NCI-H748 (cell line): Measurements from ENCODE around the gene ANP32E.

Experiments used
- DNase-seq: peaks from one replicate; lab custom pipeline; 2025; ENCODE audit not compliant: unreplicated experiment; lab: John Stamatoyannopoulos, UW

The ANP32E gene

DNA sequence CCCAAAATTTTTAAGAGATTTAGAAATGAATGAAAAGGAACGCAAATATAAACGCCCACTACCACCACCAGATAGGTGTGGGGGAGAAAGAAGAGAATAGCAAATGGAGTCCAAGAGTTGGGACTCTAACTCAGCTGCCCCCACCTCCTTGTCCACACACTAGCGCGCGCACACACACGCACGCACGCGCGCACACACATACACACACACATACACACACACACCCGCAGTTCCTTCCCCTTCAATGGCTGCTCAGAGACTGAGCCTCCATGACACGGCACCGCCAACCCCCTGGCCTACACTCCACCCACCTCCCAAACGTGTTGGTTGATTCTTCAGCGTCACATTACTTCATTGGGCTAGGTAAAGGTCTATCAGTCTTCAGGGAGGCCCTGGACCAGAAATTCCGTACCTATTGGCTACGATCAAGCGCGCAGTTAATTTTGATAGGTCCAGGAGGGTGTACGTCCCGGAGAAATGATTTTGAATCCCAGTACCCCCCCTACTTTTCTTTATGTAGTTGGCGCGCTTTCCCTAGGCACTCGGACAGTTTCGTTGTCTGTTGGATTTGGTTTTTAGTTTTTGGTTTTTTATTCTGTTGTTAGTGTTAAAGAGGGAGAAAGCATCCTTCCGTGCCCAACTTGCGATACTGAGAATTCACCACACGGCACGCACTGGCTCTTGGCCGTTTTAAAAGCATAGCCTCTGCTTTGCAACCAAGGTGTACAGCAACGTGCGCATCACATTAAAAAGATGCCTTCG is at the start of gene ANP32E:
Gene ANP32E, minus strand, starts transcription at position 261 of the 762 bp plus-strand sequence. CDS start 326 bp downstream, outside the sequence.
- DNase-seq = peak; percentile 99

DNA sequence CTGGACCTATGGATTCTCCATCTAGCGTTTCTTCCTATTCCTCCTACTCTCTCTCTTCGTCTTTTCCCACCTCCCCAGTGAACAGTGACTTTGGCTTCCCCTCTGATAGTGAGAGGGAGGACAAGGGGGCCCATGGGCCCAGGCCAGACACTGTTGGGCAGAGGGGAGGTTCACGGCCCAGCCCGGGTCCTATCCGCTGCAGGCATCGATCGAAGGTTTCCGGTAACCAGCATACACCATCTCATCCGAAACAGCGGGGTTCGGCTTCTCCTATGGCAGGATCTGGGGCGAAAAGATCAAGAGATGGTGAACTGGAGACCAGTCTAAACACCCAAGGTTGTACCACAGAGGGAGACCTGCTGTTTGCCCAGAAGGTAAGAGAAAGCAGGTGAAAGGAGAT is 47.3 kb upstream of the ANP32E start:
- DNase-seq = no peak

DNA sequence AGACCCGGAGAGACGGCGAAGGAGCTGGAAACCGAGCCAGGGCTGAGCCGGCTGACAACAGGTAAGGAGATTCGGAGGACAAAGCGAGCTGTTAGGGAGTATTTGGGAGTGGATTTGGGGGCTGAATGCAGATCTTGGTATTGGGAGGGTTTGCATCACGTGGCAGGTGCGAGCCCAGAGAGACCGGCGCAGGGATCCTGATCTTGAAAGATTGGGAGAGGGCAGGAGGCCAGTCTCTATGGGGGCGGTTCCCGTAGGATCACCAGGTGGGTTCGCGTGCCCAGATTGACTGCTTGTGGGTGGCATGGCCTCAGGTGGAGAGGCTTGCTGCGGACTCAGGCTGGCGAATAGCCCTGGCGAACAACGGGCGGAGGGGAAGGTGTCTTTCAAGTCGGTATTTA is 46.6 kb upstream of the ANP32E start:
- no peak for DNase-seq

DNA sequence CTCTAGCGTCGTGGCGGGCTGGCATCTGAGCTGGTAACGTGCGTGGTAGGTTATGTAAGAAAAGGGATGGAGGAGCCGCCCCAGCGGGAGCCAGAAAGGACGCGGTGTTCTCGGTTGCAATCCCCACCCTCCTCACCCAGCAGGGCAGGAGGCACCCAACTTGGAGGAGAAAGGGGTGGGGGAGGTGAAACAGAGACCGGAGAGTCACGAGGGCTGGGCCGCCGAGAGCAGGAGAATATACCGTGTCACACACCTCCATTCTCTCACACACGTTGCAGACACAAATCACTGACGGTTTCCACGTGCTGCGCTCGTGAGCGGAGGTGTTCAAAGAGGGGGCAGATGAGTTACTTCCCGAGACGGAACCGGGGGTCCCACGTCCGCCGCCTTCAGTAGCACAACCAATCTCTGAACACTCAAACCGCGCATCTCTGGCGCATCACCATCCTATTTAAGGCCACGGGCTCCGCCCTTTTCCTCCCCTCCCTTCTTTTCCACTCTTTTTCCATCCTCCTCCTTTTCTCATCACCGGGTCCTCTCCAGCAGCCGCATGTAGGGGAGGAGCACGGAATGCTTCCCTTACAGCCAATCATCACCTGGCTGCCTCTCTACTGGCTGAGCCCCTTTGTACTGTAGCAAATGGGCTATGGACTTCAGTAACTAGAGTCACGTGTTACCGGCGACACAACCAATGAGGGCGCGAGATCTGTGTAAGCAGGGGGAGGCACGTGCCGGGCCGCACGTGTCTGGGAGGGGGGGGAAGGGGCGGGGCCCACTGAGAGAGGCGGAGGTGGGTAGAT is 46.0 kb upstream of the ANP32E start, which contains the start of gene CIART:
Gene CIART, plus strand, starts transcription at position 797 of the 800 bp plus-strand sequence. CDS start 714 bp downstream, outside the sequence.
- peak; percentile 99 for DNase-seq

DNA sequence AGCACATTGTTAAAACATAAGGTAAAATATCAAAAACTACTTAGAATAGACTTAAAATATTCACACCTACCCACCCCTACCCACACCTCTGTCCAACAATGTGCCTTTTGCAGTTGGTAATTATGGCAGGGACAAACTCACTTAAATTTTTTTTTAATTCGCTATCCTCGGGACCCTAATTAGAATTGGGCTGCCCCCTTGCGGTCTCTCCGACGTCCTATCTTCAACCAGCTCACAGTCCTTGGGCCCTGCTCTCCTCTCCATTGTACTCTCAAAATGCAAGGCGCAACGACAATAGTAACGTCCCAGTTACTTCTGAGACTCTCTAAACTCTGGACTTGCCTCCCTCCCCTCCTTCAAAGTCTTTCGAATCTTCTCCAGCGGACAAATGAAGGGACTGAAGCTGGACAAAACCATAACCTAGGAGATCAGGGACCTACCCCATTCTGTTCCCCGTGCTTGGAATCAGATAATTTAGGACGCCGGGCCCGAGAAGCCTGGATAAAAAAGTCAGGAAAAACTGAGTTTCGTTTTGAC is 45.4 kb upstream of the ANP32E start:
- DNase-seq = peak; percentile 72

DNA sequence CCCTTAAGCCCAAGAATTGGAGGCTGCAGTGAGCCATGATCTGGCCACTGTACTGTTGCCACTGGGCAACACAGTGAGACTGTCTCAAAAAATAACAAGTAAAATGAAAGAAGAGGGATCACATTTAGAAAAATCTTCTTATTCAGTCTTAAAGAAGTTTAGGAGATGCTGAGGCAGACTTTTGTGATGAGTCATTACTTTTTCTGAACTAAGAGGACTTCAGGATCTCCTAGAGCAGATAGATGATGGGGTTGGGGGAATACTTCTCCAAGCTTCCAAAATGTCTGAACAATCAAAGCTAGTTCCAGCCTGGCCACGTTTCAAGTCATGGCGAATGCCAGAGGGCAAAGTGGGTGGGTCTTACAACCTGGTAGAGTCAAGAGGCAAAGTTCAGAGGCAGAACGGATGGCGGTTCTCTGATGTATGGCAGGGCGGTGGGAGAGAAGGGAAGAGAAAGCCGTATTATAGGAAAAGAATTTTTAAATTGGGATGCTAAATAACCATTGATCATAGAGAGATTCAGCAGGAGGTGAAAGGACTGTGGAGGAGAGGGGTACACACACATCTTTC is 44.3 kb upstream of the ANP32E start:
- DNase-seq = no peak

DNA sequence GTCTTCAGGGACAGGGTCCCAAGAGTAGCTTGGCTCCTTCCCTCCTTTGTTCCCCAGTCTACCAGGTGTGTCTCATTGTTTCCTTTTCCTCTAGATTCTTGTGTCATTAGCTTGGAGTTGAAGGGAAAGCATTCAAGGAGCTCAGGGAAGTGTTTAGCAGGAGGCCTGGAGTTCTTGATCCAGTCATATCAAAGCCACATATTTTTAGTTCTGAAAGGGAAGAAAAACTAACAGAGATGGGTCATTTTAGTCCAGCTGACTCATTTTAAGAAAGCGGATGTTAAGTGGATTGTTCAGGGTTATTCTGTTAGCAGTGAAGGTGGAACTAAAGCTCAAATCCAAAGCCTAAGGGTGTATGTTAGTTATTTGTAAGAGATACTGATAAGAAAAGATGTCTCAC is 37.4 kb upstream of the ANP32E start:
- DNase-seq = no peak

DNA sequence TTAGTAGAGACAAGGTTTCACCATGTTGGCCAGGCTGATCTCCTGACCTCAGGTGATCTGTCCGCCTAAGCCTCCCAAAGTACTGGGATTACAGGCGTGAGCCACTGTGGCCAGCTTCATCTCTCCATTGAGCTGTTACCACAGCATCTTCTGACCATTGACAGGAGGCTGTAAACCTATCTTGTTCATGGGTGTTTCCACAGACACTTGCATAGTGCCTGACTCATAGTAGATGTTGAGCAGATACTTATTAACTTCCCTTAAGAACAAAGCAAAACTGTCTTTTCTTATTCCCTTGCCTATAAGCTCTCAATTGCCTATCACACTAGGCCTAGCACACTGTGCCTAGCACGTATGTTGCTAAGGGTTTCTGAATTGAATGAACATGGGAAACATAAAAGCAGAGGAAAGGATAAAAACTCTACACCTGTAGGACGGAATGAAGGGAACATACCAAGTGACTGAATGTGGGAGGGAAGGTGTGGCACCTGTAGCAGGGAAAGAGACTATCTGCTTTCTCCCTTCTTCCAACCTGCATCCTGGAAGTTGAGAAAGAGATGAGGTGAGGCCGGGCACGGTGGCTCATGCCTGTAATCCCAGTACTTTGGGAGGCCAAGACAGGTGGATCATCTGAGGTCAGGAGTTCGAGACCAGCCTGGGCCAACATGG is 35.5 kb upstream of the ANP32E start:
- no peak for DNase-seq

DNA sequence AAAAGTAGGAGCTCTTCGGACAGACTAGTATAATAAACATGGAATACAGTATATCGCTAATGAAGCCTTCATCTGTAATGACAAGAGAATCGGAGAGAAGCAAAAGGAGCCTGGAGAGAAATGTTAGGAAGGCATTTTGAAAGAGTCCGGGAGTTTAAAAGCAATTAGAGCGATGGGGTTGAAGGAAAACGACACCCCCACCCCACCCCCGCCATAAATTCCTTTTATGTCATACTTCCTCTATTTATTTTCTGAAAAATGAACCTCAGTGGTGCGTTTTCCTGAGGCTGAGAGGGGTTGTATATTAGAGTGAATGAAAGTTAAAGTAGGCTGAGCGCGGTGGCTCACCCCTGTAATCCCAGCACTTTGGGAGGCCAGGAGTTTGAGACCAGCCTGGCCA is 33.5 kb upstream of the ANP32E start:
- no peak for DNase-seq

DNA sequence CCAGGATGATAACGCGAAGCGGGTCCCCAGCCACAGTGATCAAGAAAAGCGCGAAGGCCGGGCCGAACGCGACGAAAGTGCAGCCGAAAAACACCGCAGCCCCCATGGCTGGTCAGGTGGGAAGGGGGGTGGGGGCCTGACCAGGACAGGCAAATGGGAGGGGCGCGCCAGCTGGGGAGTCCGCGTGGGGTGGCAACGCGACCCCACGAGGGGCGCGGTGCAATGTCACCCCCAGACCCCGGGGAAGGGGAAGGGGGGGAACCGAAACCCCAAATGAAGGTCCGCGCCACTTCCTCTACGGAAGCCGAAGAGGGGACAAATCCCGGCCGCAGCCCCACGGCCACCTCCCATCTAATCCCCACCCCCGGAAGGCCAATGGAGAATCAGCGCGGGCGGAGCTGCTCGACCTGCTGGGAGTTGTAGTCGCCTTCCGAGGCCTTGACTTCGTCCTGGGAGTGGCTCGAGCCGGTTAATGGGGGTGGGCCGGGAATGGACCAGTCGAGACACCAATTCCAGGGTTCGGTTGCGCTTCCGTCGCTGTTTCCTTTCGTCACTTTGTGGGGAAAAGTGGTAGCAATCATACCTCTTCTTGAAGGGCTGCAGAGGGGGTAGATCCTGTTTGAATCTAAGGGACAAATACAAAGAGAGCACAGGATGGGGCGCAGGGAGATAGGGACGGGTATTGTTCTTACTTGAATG is 32.9 kb upstream of the ANP32E start, which contains the start of gene APH1A:
Gene APH1A, minus strand, starts transcription at position 312 of the 699 bp plus-strand sequence. Its CDS starts 206 bp downstream, at position 106.
- peak; percentile 99 for DNase-seq

DNA sequence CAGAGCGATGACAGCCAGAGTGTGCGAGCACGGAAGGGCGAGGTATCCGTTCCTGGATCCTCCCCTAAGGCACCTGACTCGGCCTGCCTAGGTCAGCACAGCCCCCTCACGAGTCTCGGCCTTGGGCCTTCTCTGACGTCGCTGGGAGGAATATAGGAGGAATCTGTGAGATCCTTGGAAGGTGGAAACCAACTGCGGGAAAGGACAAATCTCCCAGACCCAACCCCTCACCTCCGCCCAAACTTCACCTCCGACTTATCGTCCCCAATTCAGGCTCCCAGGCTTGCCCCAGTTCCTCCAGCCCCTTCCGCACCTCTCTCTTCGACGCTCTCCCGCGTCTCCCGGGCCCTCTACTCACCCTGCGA is 32.4 kb upstream of the ANP32E start:
- no peak for DNase-seq

DNA sequence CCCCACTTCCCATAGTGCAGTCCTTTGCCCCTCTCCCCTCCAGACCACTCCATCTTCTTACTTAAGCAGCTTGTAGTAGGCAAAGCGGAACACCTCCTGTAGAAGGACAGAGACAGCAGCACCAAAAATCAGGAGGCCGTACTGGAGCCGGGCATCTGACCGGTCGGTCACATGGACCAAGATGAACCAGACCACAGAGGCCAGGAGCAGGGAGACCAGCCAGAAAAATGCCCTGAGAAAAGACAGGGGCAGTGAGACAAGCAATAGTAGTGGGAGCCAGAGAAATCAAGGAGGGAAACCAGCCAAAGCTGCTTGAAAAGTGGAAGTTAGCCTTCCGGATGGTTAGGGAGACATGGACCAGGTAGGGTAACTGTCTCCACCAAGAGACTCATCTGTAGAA is 32.0 kb upstream of the ANP32E start:
- DNase-seq = no peak

DNA sequence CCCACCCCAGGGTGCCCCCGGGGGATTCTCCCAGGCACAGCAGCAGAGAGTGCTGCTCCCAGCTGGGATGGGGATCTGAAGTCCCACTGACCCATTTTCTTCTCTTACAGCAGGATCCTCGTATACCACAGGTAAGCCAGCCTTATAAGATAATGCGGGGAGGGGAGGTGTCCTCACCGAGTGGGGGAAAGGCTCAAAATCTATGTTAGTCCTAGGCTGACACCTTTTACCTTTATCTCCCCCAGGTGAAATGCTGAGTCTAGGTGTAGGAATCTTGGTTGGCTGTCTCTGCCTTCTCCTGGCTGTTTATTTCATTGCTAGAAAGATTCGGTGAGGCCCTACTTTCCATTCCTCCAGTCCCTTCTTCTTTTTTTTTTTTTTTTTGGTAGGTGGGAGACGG is 27.6 kb upstream of the ANP32E start:
- no peak for DNase-seq

DNA sequence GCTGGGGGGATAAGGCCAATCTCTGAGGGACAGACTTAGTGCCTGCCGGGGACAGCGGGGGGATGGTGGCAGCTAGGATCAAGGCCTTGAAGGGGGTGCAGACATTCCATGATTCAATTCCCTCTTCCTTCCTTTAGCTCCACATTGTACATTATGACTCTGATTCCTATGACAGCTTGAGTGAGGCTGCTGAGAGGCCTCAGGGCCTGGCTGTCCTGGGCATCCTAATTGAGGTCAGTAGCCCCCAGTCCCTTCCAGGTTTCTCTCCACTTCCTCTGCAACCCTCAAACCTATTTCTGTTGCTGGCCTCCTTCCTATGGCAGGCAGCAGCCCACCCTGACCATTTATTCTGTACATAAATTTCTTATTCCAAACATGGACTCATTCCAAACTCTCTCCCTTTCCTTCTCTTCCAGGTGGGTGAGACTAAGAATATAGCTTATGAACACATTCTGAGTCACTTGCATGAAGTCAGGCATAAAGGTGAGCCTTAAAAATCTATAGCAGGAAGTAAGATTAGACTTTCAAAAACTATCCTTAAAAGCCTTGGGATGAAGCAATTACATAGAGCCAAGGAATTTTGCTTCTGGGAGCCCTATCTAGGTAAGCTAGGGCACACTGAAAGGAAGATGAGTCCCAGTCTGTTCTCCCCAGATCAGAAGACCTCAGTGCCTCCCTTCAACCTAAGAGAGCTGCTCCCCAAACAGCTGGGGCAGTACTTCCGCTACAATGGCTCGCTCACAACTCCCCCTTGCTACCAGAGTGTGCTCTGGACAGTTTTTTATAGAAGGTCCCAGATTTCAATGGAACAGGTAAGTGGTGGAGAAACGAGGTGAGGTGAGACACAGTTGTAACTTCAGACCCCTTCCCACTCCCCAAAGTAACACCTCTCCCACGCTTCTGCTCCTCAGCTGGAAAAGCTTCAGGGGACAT is 26.7 kb upstream of the ANP32E start:
- DNase-seq = no peak

DNA sequence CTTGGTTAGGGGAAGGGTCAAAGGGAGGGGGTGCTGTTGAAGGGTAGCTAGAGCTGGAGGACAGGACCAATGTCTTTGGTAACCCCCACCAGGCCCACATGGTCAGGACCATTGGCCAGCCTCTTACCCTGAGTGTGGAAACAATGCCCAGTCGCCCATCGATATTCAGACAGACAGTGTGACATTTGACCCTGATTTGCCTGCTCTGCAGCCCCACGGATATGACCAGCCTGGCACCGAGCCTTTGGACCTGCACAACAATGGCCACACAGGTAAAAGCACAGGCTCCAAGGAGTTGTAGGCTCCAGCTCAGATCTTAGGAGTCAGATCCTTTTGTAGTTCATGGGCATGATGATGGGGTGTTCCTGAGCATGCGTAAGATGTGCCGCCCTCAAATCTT is 25.5 kb upstream of the ANP32E start:
- DNase-seq = no peak

DNA sequence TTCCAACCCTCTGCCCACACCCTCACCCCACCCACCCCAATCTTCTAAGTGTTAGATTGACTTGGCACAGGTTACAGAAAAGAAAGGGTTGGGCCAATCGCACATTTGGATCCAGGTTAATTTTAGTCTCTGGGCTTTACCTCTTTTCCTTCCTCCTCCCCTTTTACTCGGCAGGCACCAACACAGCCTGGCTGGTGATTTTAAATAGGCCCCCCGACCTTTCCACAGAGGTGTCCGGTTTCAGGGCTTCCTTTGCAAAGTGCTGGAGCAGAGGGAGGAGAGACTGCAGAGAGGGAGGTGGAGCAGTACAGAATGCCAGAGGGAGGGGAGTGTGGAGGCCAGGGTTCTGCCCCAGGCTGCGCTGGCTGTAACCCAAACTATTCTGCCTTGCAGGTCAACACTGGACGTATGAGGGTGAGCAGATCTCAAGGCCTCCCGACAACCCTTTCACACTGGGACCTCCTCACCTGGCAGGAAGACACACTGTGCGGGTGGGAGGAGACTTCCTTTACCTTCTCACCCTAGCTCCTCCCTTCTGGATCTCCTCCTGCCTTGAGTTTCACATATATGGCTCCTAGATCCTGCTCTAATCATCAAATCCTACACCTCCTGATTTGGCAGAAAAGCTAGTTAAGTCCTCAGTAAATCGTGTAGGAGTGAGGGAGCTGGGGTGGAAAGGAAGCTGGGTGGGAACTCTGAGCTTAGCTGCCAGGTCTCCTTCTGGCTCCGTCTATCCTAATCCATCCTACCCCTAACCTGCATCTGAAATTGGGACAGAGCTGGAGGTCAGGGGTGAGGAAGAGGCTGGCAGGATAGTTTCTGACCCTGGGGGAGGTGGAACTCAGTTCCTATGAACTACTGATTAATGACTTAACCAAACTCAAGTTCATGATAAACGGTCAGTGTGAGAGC is 24.1 kb upstream of the ANP32E start:
- peak; percentile 39 for DNase-seq

DNA sequence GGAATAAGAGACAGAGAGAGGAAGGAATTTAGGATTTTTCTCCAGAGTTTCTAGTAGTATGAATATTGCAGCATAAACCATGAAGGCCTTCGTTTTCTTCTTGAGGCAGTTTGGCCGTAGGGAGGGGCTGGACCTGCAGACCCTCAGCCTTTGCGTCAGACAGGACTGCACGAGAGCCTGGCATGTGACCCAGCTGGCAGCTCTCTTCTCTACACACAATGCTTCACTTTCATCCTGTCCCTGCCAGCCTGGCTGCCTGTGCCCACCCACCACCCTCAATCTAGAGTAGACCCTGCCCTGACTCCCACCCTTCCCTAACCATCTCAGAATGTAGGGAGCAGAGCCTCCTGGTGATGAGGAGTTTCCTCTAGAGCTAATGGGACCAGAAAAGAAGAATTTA is 23.3 kb upstream of the ANP32E start:
- DNase-seq = no peak
